HCT116 (cell line): ENCODE results near the gene TCP10L. TPM values are rescaled to one million over a fixed set of nuclear protein-coding genes. Genes with fewer than 3 reads are reported as not detected.
A peak's percentile ranks its signal among the peaks of the same experiment; 100 is the strongest.

Experiments used
- ATAC-seq: fragments of 200-7000 bp; cut with Tn5 transposase; 2 replicates; pipeline ENCODE4 v1.9.1; 2020; ENCODE audit warnings: mild to moderate bottlenecking, moderate library complexity
- BruUV-seq: library from RNA; stranded (reverse); fragments of 400-500 nt; replicated peaks from 2 replicates; lab custom pipeline; 2021; lab: Mats Ljungman, UMichigan
- CTCF ChIA-PET: fragments of 300-600 bp; sonication (Branson Sonifier 250); formaldehyde crosslinking; loops from one replicate; lab custom pipeline; 2021; ENCODE audit warnings: antibody characterized with exemption; lab: Charles Lee
- POLR2A ChIA-PET: fragments of 300-600, 350-600 bp; sonication (Branson Sonifier 250); formaldehyde crosslinking; loops from one replicate; lab custom pipeline; 2021; ENCODE audit warnings: antibody characterized with exemption; lab: Charles Lee
- RAD21 ChIA-PET, 2 experiments: fragments of 300-600 bp; sonication (Branson Sonifier 250); formaldehyde crosslinking; loops; one replicate each; lab custom pipeline; 2023; ENCODE audit warnings: low total read pairs in 2 of 2; ENCODE audit not compliant: uncharacterized antibody in 2 of 2, unreplicated experiment in 2 of 2, low non-redundant PET in 1 of 2; lab: Charles Lee
- DNase-seq: peaks from one replicate; pipeline ENCODE4 v3.0.0-alpha.2; 2010; ENCODE audit warnings: low read depth, low spot score
- H2AFZ ChIP-seq: fragments of 200-600 bp; shearing (Covaris generic), sonication (generic); 2 replicates; pipeline ENCODE4 v1.6.1; 2017; ENCODE audit warnings: low read depth, mixed run types, mixed read lengths, antibody characterized with exemption, low read length; ENCODE audit not compliant: poor library complexity, severe bottlenecking
- H3K27ac ChIP-seq: 2 replicates; pipeline ENCODE4 v1.5.1; 2012; ENCODE audit warnings: low read depth, low read length
- H3K27me3 ChIP-seq: fragments of 200-600 bp; sonication (generic); 2 replicates; pipeline ENCODE4 v1.6.1; 2016; ENCODE audit warnings: mixed run types, low read length, mixed read lengths; ENCODE audit not compliant: insufficient read depth
- H3K36me3 ChIP-seq, 2 experiments: fragments of 200-500 bp in 1 of 2; fragments of 200-600 bp in 1 of 2; sonication (Bioruptor generic) in 1 of 2; sonication (generic) in 1 of 2; 2 replicates each; pipeline versions ENCODE4 v1.5.1 to v1.6.1; 2014 to 2016; ENCODE audit warnings: low read length in 2 of 2, inconsistent platforms in 1 of 2, mixed read lengths in 1 of 2, mixed run types in 1 of 2; ENCODE audit not compliant: insufficient read depth in 2 of 2, control insufficient read depth in 1 of 2
- H3K4me1 ChIP-seq, 2 experiments: fragments of 200-600 bp in 1 of 2; sonication (generic) in 1 of 2; 2 replicates each; pipeline versions ENCODE4 v1.5.1 to v1.6.1; 2012 to 2017; ENCODE audit warnings: low read length in 2 of 2, inconsistent platforms in 1 of 2, mild to moderate bottlenecking in 1 of 2, mixed read lengths in 1 of 2, mixed run types in 1 of 2, moderate library complexity in 1 of 2; ENCODE audit not compliant: insufficient read depth in 2 of 2, control insufficient read depth in 1 of 2
- H3K4me2 ChIP-seq: fragments of 200-600 bp; sonication (generic); 2 replicates; pipeline ENCODE4 v1.6.1; 2017; ENCODE audit warnings: mixed run types, low read length, mixed read lengths
- H3K4me3 ChIP-seq, 2 experiments: fragments of 200-600 bp in 1 of 2; sonication (generic) in 1 of 2; replicated peaks in 1 of 2; 2 replicates each; pipeline ENCODE4 v1.5.1; 2011 to 2016; ENCODE audit warnings: low read length in 2 of 2, control low read depth in 1 of 2, low read depth in 1 of 2, mild to moderate bottlenecking in 1 of 2, mixed read lengths in 1 of 2, mixed run types in 1 of 2
- H3K79me2 ChIP-seq: fragments of 200-600 bp; sonication (generic); 2 replicates; pipeline ENCODE4 v1.6.1; 2017; ENCODE audit warnings: mild to moderate bottlenecking, mixed run types, low read length, moderate library complexity, mixed read lengths; ENCODE audit not compliant: insufficient read depth
- H3K9ac ChIP-seq: fragments of 200-600 bp; sonication (generic); 2 replicates; pipeline ENCODE4 v1.6.1; 2016; ENCODE audit warnings: low read length, mixed read lengths
- H3K9me2 ChIP-seq: fragments of 200-600 bp; sonication (generic), shearing (Covaris generic); 2 replicates; pipeline ENCODE4 v1.6.1; 2017; ENCODE audit warnings: mixed run types, mild to moderate bottlenecking, moderate library complexity; ENCODE audit not compliant: insufficient read depth
- H3K9me3 ChIP-seq, 2 experiments: fragments of 200-500 bp in 1 of 2; fragments of 200-600 bp in 1 of 2; sonication (Bioruptor generic) in 1 of 2; sonication (generic) in 1 of 2; 2 replicates each; pipeline ENCODE4 v1.6.1; 2014 to 2017; ENCODE audit warnings: low read length in 2 of 2, mixed read lengths in 2 of 2, inconsistent platforms in 1 of 2, low read depth in 1 of 2, mild to moderate bottlenecking in 1 of 2, mixed run types in 1 of 2, moderate library complexity in 1 of 2; ENCODE audit not compliant: control insufficient read depth in 1 of 2, insufficient read depth in 1 of 2
- H4K20me1 ChIP-seq: fragments of 200-600 bp; sonication (generic), shearing (Covaris generic); 2 replicates; pipeline ENCODE4 v1.6.1; 2017; ENCODE audit warnings: mixed run types, mild to moderate bottlenecking, moderate library complexity; ENCODE audit not compliant: insufficient read depth
- ATF3 ChIP-seq: IDR thresholded peaks from 2 replicates; pipeline ENCODE4 v1.6.1; 2012
- CEBPB ChIP-seq: IDR thresholded peaks from 2 replicates; pipeline ENCODE4 v1.6.1; 2012; ENCODE audit warnings: low read depth
- ELF1 ChIP-seq: IDR thresholded peaks from 2 replicates; pipeline ENCODE4 v1.6.1; 2012; ENCODE audit warnings: low read depth, borderline replicate concordance
- EZH2 ChIP-seq: fragments of 200-600 bp; sonication (generic); IDR thresholded peaks from 2 replicates; pipeline ENCODE4 v1.6.1; 2017; ENCODE audit warnings: antibody characterized with exemption, mixed run types
- JUND ChIP-seq: IDR thresholded peaks from 2 replicates; pipeline ENCODE4 v1.6.1; 2012
- RAD21 ChIP-seq: IDR thresholded peaks from 2 replicates; pipeline ENCODE4 v1.6.1; 2012; ENCODE audit warnings: low read depth, mild to moderate bottlenecking
- SIN3A ChIP-seq: IDR thresholded peaks from 2 replicates; pipeline ENCODE4 v1.6.1; 2012; ENCODE audit warnings: low read depth
- SRF ChIP-seq: IDR thresholded peaks from 2 replicates; pipeline ENCODE4 v1.6.1; 2012; ENCODE audit warnings: low read depth
- YY1 ChIP-seq: IDR thresholded peaks from 2 replicates; pipeline ENCODE4 v1.6.1; 2011; ENCODE audit warnings: low read length, low read depth, moderate library complexity, mild to moderate bottlenecking; ENCODE audit not compliant: insufficient replicate concordance; ENCODE audit errors: extremely low read depth
- ZBTB33 ChIP-seq: IDR thresholded peaks from 2 replicates; pipeline ENCODE4 v1.6.1; 2011; ENCODE audit warnings: mild to moderate bottlenecking, low read length, moderate library complexity; ENCODE audit not compliant: insufficient replicate concordance; ENCODE audit errors: extremely low read depth
- intact Hi-C: fragments of 100-400 bp; cut with micrococcal nuclease; formaldehyde crosslinking; loops from 2 replicates; pipeline ENCODE4 v1.10.0; 2022
- total RNA-seq: library from RNA; stranded (reverse); gene quantifications from one replicate; pipeline ENCODE4 v1.2.1, GENCODE V29; 2021; ENCODE audit not compliant: unreplicated experiment

TCP10L gene
- total RNA-seq, 1 experiment from 2014 or later, result 0.07 TPM

GRCh38 chr21:32570456-32570855, 14.9 kb downstream of the TCP10L start:
- no TSS peak for BruUV-seq
- Histone ChIP-seq H3K4me3 (no peak overlapping the region), H2AFZ (peak overlapping the region; percentile 99), H3K4me1 (peaks cover 10 to 18% of the 10 kb centered on the region in 2 experiments; a peak in 3 of 4 replicates), H3K9me3 (no peaks in the 10 kb centered on the region), H3K9ac (no peak overlapping the region), H3K9me2 (no peaks in the 10 kb centered on the region), H3K27me3 (no peaks in the 10 kb centered on the region), H3K4me2 (peak overlapping the region; percentile 99), H4K20me1 (no peaks in the 10 kb centered on the region), H3K36me3 (no peaks in the 10 kb centered on the region), H3K79me2 (no peaks in the 10 kb centered on the region), H3K27ac (no peak overlapping the region)
- no peak for ATAC-seq
- intact Hi-C loops, result no loop called here
- no peak for DNase-seq
- ChIA-PET POLR2A (no interaction called here), CTCF (no interaction called here), RAD21 (no interaction called here)
- TF ChIP-seq EZH2 (no peak), ELF1 (no peak), YY1 (no peak), JUND (no peak), SIN3A (no peak), ZBTB33 (no peak), RAD21 (no peak), ATF3 (no peak), CEBPB (no peak), SRF (no peak)
